PC-9 (cell line): ENCODE results near the gene TGIF1.

Experiments
- CTCF ChIP-seq: fragments of 200-600 bp; sonication (generic); conservative IDR thresholded peaks from 2 replicates; pipeline ENCODE4 v1.6.1; 2017; ENCODE audit warnings: mixed run types, antibody characterized with exemption, mild to moderate bottlenecking, moderate library complexity
- EZH2 ChIP-seq: fragments of 200-600 bp; sonication (generic); IDR thresholded peaks from 2 replicates; pipeline ENCODE4 v1.8.0; 2017; ENCODE audit warnings: antibody characterized with exemption, low read depth

- TF ChIP-seq CTCF (no peak), EZH2 (no peak)
Measured at GRCh38 chr18:3405713-3406112, 44.3 kb upstream of the TGIF1 start.
